ENCODE results near the gene RPS6KC1.
A peak's percentile ranks its signal among the peaks of the same experiment; 100 is the strongest.

Gene RPS6KC1

DNA sequence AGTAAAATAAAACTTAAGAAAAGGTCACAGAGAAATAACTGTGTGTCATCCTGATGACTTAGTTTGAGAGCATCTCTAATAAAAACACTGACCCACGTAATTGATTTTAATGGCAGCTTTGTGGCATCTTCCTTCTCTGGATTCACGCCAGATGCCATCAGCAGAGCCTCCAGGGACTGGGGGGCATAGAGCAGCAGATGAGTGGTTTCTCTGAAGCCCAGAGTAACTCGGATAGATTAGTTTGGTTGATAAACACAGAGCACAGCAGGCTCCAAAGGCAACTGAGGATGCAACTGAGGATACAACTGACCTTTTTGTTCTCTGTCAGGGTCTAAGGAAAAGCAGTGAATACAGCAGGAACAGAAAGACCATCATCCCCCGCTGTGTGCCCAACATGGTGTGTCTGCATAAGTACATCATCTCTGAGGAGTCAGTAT, 180.8 kb downstream of the RPS6KC1 start:
- no peak for DNase-seq (ENCODE audit: low read depth in 2 of 2)

DNA sequence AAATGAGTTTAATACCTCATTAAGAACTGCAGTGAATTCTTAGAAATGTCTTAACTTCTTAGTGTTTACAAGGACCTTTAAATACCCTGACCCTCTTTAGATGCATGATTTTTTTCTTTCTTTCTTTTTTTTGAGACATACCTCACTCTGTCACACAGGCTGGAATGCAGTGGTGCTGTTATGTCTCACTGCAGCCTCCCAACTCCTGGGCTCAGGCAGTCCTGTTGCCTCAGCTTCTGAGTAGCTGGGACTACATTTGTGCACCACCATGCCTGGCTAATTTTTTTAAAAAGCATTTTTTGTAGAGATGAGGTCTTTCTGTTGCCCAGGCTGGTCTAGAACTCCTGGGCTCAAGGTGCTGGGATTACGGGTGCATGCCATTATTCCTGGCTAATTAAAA, 191.8 kb downstream of the RPS6KC1 start:
- no peak for DNase-seq (ENCODE audit: low read depth in 2 of 2)

DNA sequence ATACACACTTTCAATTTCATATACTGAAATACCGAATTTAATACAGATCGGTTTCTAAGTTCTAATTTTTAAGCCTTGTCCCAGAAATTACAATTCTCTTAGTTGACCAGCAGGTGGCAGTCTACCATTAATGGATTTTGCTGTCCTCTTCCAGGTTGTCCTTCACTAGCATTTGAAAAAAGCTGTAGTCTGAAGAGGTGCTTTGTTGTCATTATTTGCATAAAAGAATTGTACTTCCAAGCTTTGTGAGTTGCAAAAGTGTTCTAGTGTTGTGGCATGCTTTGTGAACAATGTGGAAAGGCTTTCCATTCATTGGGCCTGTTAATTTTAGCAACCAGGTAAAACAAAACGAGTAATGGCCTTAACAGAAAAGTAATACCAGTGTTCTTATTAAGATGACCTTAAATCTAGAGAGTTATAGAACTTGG, 193.6 kb downstream of the RPS6KC1 start:
- DNase-seq (ENCODE audit: low read depth in 2 of 2): peak in 1 of 2 donors; percentile 13

DNA sequence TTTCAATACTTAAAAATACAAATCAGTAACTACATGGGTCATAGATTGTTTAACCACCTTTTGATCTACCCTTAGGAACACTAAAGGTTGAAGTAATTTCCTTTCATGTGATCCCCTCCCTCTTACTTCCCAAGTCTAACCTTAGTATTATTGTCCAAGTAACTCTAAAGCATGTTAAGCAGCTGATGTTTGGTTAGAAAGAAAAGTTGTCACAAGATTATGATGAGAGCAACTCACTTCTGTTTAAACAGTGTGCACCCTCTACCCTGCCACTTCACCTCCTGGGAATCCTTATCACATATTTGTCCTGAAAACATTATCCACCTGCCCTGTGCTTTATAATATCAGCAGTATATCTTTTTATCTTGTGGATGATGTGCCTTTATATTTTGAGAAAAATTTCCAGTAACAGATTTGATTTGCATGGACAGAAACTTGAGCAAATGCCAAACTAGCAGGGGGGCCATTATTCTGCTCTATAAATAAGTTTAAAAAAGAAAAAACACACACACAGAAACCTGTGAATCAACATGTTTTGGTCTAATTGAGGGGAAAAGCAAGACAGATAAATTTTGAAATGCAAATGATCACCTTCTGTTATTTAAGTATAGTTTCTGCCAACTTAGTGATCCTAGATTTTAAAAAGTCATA, 194.3 kb downstream of the RPS6KC1 start:
- DNase-seq (ENCODE audit: low read depth in 2 of 2): no peak

DNA sequence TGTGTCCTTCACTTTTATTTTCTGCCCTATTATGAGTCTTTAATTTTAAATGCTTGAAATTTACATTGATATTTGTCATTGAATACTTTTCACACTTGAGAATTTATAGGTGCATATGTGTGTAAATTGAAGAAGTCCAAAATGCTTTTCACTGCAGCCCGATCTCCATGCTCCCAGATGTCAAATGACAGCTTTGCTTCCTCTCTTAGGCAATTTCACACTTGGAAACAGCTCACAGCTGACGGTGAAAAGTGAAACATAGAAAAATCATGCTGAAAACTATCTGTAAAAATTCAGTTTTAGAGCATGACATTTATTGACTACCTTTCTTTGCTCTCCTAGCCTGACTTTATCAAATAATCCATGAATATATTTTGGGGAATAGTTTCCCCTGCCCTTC, 196.0 kb downstream of the RPS6KC1 start:
- DNase-seq (ENCODE audit: low read depth in 2 of 2): no peak

DNA sequence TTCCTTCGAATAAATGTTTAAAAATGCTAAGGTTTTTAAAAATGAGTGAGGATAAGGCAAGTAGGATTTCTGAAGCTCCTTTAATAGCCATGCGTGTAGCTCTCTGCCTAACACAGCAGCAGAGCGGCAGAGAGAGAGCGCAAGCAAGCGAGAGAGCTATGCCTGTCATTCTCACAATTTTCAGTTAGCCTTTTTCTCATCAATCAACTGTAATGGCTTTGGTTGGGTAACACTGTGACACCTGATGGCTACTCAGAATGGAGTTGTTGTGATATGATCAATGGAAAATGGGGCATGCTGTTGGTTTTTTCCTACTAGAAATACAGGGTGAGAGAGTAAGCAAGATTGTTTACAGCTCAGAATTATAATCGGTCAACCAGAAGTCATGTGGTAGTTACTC, 198.4 kb downstream of the RPS6KC1 start:
- DNase-seq (ENCODE audit: low read depth in 2 of 2): no peak

DNA sequence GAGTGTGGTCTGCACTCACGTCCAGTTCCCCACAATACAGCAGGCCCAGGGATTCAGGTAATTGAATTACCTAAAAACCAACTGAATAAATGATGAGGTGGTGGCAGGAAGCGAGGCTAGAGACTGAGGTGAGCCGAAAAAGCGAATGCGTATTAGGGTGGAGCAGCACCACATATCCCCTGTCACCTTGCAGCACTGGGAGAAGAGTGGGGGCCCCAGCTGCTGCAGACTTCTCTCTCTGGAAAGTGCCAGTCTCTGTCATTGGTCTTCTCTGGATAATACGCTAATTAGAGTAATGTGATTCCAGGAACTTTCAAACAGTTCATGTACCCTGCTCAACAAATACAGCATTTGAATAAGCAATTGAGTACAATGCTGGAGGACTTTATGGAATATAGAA, 199.0 kb downstream of the RPS6KC1 start:
- no peak for DNase-seq (ENCODE audit: low read depth in 2 of 2)

DNA sequence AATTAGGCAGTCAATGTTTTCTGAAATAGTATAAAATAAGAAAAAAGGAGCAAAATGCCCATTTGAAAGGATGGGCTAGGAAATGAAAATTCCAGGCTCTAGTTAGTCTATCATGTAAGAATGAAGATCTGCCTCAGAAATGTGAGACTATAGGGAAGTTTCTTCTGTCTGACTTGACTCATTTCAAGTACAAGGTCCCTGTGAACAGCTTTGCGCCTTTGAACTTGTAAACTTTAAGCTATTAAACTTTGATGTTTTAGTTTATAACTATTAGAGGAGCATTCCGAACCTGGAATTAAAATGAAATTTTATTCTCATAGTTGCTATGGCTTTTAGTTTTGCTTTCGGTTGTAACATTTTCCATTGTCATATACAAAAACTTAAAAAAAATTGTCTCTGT, 199.4 kb downstream of the RPS6KC1 start:
- DNase-seq (ENCODE audit: low read depth in 2 of 2): no peak

DNA sequence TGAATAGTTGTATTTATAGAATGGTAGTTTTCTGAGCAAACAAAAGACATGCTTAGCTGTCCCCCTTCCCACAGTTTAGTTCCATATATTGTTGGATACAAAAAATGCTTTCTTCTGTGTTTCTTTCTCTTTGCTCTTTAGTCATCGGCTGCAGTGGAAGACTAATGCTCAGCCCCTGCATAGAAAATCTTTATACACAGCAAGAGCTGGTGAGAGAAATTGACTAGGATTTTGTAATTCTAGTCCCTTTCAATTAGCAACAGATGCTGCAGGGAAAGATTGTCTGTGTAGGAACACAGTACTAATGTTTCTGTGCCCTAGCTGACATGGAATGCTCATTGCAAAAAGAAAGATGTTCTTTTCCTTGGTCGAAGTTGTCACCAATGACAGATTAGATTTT, 200.9 kb downstream of the RPS6KC1 start:
- no peak for DNase-seq (ENCODE audit: low read depth in 2 of 2)

DNA sequence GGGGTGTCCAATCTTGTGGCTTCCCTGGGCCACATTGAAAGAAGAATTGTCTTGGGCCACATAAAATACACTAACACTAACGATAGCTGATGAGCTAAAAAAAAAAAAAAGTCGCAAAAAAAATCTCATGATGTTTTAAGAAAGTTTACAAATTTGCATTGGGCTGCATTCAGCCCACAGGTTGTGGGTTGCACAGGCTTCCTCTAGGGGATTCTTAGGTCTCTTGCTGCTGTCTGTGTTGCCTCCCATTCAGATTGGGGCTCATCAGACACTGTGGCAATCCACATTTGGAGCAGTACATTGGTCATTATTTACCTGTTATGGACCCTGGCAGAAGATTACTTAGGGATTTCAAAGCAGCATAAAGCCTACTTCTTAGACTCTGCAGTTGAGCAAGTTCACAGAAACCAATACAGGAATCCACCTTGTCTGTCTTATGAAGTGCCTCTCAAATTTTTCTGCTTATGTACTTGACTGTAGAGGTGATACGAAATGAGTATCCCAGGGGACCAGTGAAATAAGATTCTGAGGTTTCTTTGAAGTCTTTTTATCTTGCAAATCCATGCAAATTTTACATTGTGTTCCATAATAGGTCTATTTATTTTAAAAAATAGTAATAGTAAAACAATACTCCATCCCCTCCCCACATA, 205.5 kb downstream of the RPS6KC1 start:
- no peak for DNase-seq (ENCODE audit: low read depth in 2 of 2)

DNA sequence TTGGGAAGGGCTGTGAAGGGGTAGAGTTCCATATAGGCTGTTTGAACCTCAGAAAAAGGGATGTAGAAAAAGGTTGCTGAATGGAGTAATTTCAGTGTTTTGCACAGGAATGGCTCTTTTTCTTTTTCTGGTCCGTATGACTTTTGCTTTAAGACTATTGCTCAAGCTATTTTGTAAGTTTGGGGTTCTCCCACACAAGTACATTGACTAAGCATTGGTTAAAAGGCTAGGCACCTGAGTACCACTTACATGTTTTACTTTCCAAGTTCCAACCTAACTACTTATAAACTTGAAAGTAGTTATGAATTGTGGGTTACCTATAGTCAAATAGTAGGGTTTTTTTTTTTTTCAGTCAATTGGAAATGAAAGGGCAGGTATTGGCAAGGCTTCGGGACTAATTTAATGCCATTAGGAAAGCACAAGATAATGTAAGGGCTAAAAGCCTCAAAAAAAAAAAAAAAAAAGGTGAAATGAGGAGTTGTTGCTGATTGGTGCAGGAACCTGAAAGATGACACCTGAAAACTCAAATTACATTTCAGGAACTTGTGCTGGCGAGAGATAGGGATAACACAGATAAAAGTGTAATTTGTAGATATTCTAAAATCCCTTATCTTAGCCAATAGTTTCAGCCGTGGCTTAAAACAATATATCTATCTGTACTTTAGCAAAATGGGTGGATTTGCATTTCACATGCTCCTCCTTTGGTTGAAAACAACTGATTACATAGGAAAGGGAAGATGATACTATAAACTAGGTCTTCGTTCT, 209.5 kb downstream of the RPS6KC1 start:
- DNase-seq (ENCODE audit: low read depth in 2 of 2): no peak

DNA sequence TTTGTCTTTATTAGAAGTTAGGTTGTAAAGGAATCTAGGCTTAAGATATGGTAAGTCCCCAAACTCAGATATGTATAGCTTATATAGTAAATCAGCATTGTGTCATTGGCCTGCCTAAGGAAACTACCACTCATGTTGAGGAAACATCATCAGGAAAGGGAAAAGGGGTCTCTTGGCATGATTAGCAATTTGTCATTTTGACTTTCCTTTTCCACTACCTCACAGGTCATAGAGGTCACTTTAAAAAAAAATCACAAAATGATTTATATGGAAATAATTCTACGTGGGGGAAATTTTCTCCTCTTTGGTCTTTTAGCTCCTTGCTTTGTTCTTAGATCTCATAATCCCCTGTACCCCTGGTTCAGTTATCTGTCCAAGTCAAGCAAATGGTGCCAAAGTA, 213.5 kb downstream of the RPS6KC1 start:
- DNase-seq (ENCODE audit: low read depth in 2 of 2): no peak

DNA sequence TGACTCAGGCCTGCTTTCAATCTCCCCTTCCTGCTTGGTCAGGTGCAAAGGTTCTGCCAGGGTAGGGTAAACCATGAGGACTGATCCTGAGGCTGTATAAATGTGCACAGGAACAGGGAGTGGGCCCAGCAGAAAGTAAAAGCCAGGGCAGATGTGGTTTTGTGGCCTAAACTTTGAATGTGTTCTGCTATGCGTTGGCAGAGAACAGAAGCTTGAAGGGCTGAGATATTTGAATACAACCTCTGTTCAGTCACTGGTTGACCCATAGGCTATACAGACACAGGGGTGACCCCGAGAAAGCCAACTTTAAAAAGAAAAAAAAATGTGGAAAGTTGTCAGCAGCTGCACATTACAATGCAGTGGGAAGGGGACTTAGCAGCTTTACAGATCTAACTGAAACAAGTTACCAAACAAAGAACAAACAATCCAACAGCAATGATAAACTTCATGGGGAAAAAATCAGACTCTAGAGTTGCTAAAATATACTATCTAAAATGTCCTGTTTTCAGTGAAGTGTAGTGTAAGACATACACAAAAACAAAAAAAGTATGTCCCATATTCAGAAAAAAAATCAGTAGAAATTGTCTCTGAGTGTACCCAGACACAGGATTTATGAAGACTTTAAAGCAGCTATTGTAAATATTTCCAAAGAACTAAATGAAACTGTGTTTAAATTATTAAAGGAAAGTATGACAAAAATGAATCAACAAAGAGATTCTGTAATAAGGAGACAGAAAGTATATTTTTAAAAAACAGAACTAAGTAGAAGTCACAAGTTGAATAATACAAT, 216.1 kb downstream of the RPS6KC1 start:
- no peak for DNase-seq (ENCODE audit: low read depth in 2 of 2)

DNA sequence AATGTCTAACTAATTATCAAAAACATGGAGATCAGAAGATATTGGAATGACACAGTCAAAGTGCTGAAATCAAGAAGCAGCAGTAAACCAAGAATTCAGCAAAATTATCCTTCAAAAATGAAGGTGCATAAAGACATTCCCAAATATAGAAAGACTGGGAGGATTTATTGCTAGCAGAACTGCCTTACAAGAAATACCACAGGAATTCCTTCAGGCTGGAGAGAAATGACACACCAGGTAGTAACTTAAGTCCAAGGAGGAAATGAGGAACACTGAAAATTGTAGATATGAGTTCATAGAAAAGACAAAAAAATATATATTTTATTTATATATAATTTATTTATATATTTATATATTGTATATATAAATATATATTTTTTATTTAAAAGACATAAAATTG, 217.2 kb downstream of the RPS6KC1 start:
- no peak for DNase-seq (ENCODE audit: low read depth in 2 of 2)

DNA sequence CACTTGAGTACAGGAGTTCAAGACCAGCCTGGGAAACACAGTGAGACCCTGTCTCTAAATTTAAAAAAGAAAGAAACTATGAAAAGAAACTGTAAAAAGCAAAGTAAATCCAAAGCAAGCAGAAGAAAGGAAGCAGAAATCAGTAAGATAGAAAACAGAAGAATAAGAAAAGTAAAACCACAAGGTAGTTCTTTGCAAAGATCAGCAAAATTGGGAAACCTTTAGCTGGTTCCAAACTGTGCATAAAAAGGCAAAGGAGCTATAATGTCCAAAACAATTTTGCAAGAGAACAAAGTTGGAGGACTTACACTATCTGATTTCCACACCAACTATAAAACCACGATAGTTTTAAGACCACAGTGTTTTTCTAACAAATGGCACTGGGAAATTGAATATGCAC, 218.8 kb downstream of the RPS6KC1 start:
- DNase-seq (ENCODE audit: low read depth in 2 of 2): no peak

DNA sequence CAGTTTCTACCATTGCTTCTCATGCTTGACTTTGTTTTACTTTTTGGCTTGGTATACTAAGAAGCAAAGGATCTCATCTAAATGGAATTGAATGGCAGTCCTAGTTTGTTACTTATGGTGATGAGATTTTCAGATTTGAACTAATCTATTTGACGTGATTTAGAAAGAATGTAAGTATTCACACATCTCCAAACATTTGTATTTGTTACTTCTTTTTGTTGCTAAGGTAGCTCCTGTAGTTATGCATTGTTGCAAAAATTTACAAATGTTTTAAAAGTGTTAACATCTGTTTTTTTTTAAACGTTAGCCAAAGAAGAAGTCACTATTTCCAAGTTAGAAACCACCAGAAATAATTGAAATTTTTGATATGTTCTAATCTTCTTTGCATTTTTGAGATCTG, 222.5 kb downstream of the RPS6KC1 start:
- no peak for DNase-seq (ENCODE audit: low read depth in 2 of 2)

DNA sequence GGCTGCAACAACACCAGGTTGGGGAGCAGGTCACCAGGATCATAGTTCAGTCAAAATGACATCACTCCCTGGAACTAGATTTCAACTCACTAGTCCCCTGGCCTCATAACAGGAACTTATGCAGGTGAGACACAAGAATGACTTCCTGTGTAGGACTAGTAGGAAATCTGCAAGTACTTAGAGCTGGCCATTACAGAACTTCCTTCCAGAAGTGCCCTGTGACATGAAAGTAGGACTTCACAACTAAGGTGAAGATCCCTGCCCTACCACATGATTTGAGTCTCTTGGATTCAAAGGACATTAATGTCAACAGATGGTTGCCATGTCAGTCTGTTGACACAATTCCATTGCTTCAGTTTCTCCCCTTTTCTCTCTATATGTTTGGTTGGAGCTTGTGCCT, 223.1 kb downstream of the RPS6KC1 start:
- no peak for DNase-seq (ENCODE audit: low read depth in 2 of 2)

DNA sequence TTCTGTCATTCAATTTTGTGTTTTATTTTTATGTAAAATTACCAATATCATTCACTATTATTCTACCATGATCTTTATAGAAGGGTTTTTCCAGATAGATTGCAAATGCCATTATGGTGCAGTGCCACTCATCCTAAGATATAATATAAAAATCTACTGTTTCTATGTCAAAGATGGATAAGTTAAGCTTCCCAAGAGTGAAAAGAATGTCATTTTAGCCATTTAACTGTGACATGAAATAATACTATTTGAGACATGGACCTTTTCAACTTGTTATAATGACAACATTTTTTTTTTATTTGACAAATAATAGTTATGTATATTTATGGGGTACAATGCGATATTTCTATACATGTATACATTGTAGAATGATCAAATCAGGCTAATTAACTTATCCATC, 224.3 kb downstream of the RPS6KC1 start:
- DNase-seq (ENCODE audit: low read depth in 2 of 2): no peak

DNA sequence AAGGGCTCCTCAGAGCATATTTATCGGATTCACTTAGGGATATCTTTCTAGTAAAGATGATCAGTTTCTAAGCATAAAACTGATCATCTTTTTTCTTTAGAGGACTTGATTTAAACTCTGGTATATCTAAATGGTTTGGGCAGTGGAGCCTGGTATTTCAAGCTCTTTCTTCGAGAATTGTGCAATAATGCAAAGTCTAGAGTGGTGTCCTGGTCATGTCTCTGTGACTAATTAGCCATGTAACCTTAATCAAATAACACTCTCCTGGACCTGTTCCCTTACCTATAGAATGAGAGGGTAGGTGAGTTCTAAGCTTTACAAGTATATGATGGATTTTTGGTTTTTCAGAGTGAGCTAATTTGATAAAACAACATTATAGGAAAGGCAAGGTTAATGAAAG, 225.2 kb downstream of the RPS6KC1 start:
- DNase-seq (ENCODE audit: low read depth in 2 of 2): no peak

DNA sequence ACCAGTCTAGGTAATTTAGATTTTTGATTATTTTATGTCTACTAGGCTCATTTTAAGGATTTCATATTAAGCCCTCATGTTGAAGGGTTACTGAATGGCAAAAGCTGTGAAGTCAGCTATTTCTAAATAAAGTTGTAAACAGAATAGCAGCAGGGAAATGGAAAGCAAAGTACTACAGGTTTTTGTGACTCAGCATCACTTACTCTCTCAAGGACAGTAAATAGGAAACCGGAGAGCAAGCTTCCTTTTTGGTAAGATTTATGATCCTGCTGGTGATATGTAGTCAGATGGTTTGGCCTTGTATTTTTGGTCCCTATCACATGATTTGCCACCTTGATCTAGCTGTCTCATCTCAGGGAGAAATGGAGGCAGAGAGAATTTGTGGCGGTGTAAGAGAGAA, 226.0 kb downstream of the RPS6KC1 start:
- DNase-seq (ENCODE audit: low read depth in 2 of 2): no peak

DNA sequence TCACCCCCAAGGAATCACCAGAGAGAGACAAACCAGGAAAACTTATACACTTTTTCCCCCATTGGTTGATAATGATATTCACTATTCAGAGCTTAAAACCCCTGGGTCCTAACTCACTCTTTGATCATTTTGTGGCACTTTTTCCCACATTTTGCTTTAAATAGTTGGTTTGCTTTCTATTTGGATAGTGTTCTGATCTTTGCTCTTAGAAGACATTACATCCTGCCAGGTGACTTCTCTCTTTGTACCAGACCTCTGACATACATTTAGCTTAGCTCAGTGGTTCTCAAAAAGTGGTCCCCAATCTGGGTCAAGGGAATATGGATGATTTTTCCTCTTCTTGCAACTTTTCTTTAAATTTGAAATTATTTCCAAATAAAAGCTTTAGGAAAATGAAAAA, 228.4 kb downstream of the RPS6KC1 start:
- DNase-seq (ENCODE audit: low read depth in 2 of 2): no peak

DNA sequence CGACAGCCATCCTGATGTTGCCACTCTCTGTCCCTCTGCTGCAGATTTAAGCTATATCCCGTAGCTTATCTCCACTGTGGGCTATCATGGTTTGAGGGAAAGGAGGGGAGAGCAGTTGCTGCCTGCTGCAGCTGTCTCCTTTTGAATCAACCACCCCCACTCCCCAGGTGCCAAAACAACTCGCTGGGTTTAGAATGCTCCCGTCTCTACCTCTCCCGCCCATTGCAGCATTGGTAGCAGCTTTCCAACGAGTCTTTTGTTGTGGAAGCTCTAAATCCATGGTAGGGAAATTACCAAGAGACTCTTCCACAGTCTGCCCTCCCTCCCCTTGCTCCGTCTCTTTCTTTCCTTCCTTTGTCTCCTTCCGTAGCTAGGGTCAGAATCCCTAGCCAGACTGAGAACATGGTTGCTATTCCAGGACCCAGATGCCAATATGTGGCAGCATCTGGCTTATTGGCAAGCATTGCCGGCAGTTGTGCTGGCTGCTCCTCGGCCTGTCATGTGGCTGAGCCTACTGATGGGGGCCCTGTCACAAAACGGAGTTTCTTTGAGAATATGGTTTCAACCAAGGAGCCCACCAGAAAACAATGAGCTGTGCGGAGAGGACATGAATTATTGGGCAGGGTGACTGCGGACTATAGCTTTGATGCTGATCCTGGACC, 230.7 kb downstream of the RPS6KC1 start:
- no peak for DNase-seq (ENCODE audit: low read depth in 2 of 2)

All from stimulated activated CD4-positive, alpha-beta T cell treated with anti-CD3 and anti-CD28 coated beads, Interleukin-1b, Interleukin-23, amount 100 ng/mL, for 4 hours (primary cell).